HG02938 (cell line): Measurements from ENCODE around the gene CEP41.

Experiments
- ATAC-seq: cut with Tn5 transposase; IDR thresholded peaks from one replicate; pipeline ENCODE4 v1.9.1; 2021; ENCODE audit warnings: mild to moderate bottlenecking, moderate library complexity; ENCODE audit not compliant: unreplicated experiment

CEP41 gene

GRCh38 chr7:130421684-130422083, 19.1 kb downstream of the CEP41 start:
- no peak for ATAC-seq

GRCh38 chr7:130420943-130421578, 19.8 kb downstream of the CEP41 start:
- ATAC-seq: no peak

- no peak for ATAC-seq
These were observed 21.2 kb downstream of the CEP41 start for GRCh38 chr7:130419658-130420057.

- ATAC-seq: no peak
These were observed 22.5 kb downstream of the CEP41 start for GRCh38 chr7:130418306-130418705.

GRCh38 chr7:130417213-130417612, 23.6 kb downstream of the CEP41 start:
- ATAC-seq: no peak

GRCh38 chr7:130415006-130415405, 25.8 kb downstream of the CEP41 start:
- no peak for ATAC-seq

GRCh38 chr7:130413201-130413600, 27.6 kb downstream of the CEP41 start:
- ATAC-seq: no peak

- no peak for ATAC-seq
These were observed 29.8 kb downstream of the CEP41 start for GRCh38 chr7:130410868-130411541.

- no peak for ATAC-seq
These were observed 31.1 kb downstream of the CEP41 start for GRCh38 chr7:130409712-130410072.

- ATAC-seq: no peak
These were observed 31.6 kb downstream of the CEP41 start for GRCh38 chr7:130409067-130409711.

- ATAC-seq: no peak
These were observed 35.8 kb downstream of the CEP41 start for GRCh38 chr7:130405003-130405402.

- no peak for ATAC-seq
These were observed 39.2 kb downstream of the CEP41 start for GRCh38 chr7:130401578-130401977.

- no peak for ATAC-seq
These were observed 39.7 kb downstream of the CEP41 start for GRCh38 chr7:130401101-130401500.

- no peak for ATAC-seq
These were observed 40.7 kb downstream of the CEP41 start for GRCh38 chr7:130400120-130400572.

- no peak for ATAC-seq
These were observed 42.2 kb downstream of the CEP41 start for GRCh38 chr7:130398526-130399090.

GRCh38 chr7:130397758-130398073, 43.1 kb downstream of the CEP41 start:
- ATAC-seq: no peak

- no peak for ATAC-seq
These were observed 43.6 kb downstream of the CEP41 start for GRCh38 chr7:130397051-130397757.

GRCh38 chr7:130396109-130396508, 44.7 kb downstream of the CEP41 start:
- no peak for ATAC-seq

- no peak for ATAC-seq
These were observed 45.4 kb downstream of the CEP41 start for GRCh38 chr7:130395421-130395820.

- ATAC-seq: no peak
These were observed 46.2 kb downstream of the CEP41 start for GRCh38 chr7:130394421-130395195.
